ENCODE measurements around the gene PRKCE.

- TF ChIP-seq SUZ12 (IDR thresholded peaks at IDR 0.05; ENCODE audit: extremely low read depth, insufficient read depth, insufficient read length) (no peak), YY1 (IDR thresholded peaks at IDR 0.05; ENCODE audit: insufficient read depth, insufficient read length) (no peak)
These were observed 168.6 kb downstream of the PRKCE start for GRCh38 chr2:45820048-45820447.

All from NT2/D1 (cell line).